ENCODE results near the gene NGEF. TPM values are rescaled to one million over a fixed set of nuclear protein-coding genes. Genes with fewer than 3 reads are reported as not detected.

Gene NGEF, protein sequence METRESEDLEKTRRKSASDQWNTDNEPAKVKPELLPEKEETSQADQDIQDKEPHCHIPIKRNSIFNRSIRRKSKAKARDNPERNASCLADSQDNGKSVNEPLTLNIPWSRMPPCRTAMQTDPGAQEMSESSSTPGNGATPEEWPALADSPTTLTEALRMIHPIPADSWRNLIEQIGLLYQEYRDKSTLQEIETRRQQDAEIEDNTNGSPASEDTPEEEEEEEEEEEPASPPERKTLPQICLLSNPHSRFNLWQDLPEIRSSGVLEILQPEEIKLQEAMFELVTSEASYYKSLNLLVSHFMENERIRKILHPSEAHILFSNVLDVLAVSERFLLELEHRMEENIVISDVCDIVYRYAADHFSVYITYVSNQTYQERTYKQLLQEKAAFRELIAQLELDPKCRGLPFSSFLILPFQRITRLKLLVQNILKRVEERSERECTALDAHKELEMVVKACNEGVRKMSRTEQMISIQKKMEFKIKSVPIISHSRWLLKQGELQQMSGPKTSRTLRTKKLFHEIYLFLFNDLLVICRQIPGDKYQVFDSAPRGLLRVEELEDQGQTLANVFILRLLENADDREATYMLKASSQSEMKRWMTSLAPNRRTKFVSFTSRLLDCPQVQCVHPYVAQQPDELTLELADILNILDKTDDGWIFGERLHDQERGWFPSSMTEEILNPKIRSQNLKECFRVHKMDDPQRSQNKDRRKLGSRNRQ
- polyA plus RNA-seq = 10 to 100 TPM in 1 of 2 donors, 1 to 10 TPM in 1; 8.4 to 11.4 TPM

DNA sequence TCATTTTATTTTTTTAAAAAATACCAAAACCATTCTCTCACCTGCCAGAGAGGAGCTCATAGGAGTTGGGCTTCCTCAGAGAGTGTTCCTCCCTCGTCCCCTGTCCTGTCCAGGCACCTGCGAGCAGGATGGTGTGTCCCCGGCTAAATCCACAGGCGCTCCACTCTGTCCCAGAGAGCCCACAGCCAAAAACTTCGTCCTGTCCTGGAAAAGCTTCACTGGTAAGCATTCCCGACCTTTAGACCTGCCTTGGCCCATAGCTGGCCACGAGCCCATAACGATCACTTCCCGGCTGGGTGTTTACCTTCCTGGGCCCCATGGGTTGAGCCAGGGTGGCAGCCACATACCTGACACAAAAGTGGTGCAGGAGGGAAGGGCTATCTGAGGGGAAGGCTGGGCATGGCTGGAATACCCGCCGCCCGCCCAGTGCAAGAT is at the start of gene NGEF:
TSS of gene NGEF (minus strand) at position 230 of the 435 bp plus-strand sequence. CDS start 38,366 bp downstream, outside the sequence.
- Histone ChIP-seq H3K4me1 (ENCODE audit: control insufficient read depth in 2 of 2, insufficient read depth in 2 of 2, low read length in 1 of 2) (no peaks in the 10 kb centered on the region), H3K4me3 (ENCODE audit: low read depth in 1 of 2, low read length in 2 of 2) (no peak within 1 kb of the TSS), H3K36me3 (ENCODE audit: control insufficient read depth in 2 of 2, insufficient read depth in 2 of 2, low read length in 1 of 2) (no peaks in the 10 kb centered on the region), H3K27me3 (ENCODE audit: control insufficient read depth in 1 of 2, insufficient read depth in 2 of 2, low read length in 2 of 2) (no peaks in the 10 kb centered on the region), H3K9me3 (ENCODE audit: control insufficient read depth in 2 of 2, insufficient read depth in 1 of 2, low read depth in 1 of 2, low read length in 1 of 2) (no peaks in the 10 kb centered on the region), H3K27ac (ENCODE audit: low read depth in 2 of 2, low read length in 1 of 2) (no peak within 1 kb of the TSS)
- 70 to 82% methylated on average over 12 of the region's 12 CpGs for WGBS, 2 donors

DNA sequence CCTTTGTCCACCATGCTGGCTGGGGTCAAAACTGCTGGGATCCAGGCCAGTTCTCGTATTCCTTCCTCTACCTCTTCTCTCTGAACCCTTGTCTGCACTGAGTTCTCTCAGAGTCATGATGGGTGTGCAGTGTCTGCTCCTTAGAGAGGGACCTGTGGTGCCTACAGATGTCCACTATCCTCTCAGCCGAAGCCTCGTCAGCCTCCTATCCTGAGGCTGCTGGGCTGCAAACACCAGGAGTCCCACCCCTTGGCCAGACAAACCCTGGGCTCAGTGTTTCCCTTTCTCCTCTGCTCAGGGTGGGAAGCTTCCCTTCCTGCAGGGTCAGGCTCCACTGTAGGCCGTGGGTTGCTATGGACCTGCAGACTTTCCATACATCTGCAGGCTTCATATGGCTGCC is 49.4 kb upstream of the NGEF start:
- 56 to 76% methylated on average over 4 of the region's 4 CpGs for WGBS, 2 donors
- Histone ChIP-seq H3K4me1 (ENCODE audit: control insufficient read depth in 2 of 2, insufficient read depth in 2 of 2, low read length in 1 of 2) (peaks cover 0 to 13% of the 10 kb centered on the region in 2 donors), H3K27me3 (ENCODE audit: control insufficient read depth in 1 of 2, insufficient read depth in 2 of 2, low read length in 2 of 2) (no peaks in the 10 kb centered on the region), H3K9me3 (ENCODE audit: control insufficient read depth in 2 of 2, insufficient read depth in 1 of 2, low read depth in 1 of 2, low read length in 1 of 2) (no peaks in the 10 kb centered on the region), H3K27ac (ENCODE audit: low read depth in 2 of 2, low read length in 1 of 2) (peak overlapping the region; percentile 20 to 40), H3K36me3 (ENCODE audit: control insufficient read depth in 2 of 2, insufficient read depth in 2 of 2, low read length in 1 of 2) (no peaks in the 10 kb centered on the region), H3K4me3 (ENCODE audit: low read depth in 1 of 2, low read length in 2 of 2) (peak overlapping the region; percentile 41 to 64)

DNA sequence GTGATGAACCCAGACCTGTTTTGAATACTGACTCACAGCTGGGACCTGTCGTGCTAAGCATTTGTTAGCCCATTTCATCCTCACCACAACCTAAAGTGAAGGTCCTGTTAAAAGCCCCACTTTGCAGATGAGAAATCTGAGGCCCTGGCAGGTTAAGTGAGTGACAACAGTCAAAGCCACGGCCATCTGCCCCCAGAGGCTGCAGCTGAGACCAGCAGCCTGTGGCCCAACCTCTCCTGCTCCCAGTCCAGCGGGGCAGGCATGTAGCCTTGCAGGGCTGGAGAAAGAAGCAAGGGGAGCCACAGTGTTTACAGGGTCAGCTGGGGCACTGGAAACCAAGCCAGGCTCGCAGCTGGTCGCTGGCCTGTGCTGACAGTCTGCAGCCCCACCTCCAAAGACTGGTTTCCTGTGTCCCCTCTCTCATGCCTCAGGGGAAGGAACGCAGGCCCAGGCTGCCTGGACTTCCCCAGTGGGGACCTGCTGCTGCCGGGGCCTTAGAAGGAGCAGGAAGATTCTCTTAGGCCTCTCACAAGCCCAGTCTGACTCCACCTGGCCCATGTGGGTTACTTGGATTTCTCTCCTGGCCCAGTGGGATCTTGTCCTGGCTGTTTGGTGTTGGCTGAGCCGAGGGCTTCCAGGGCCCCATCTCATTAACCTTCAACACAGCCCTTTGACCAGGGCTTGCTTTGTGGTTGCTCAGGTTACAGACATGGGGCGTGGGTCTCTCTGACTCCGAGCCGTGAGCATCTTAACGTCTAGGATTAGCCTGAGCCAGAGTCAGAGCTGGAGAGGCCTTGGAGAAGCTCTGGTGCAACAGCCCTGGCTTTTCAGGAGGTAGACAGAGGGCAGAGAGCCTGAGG is 48.8 kb upstream of the NGEF start:
- no peaks in the 10 kb centered on the region for H3K9me3 ChIP-seq (ENCODE audit: control insufficient read depth in 2 of 2, insufficient read depth in 1 of 2, low read depth in 1 of 2, low read length in 1 of 2)
- H3K27me3 ChIP-seq (ENCODE audit: control insufficient read depth in 1 of 2, insufficient read depth in 2 of 2, low read length in 2 of 2) = no peaks in the 10 kb centered on the region
- H3K36me3 ChIP-seq (ENCODE audit: control insufficient read depth in 2 of 2, insufficient read depth in 2 of 2, low read length in 1 of 2) = no peaks in the 10 kb centered on the region
- peak overlapping the region; percentile 50 to 80 for H3K27ac ChIP-seq (ENCODE audit: low read depth in 2 of 2, low read length in 1 of 2)
- H3K4me1 ChIP-seq (ENCODE audit: control insufficient read depth in 2 of 2, insufficient read depth in 2 of 2, low read length in 1 of 2) = peaks cover 0 to 13% of the 10 kb centered on the region in 2 donors
- WGBS, 2 donors = 46 to 52% methylated on average over 12 of the region's 12 CpGs
- H3K4me3 ChIP-seq (ENCODE audit: low read depth in 1 of 2, low read length in 2 of 2) = peak overlapping the region; percentile 41 to 64

DNA sequence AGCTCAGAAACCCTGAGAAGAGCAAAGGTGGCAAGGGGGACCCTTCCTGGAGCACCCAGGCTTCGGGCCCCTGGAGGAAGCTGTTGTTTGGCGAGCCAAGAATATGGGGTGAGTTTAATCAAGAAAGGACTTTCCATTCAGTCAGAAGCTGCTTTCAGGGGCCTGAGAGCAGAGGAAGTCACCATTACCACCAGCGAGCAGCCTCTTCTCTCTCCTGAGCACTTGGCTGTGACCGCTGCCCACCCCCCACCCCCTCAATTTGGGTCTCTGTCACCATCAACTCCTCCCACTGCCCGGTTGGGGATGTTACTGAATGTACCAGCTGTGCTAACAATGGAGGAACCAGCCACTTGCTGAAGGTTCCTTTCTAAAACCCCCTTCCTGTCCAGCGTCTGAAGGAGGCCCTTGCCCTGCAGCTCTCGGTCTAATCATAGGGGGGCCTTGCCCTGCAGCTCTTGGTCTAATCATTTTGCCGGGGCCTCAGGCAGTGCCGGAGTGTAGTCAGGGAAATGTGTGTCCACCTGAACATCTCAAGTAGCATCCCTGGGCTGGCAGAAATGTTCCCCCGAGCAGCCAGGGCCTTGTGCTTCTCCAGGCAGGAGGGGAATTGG is 48.0 kb upstream of the NGEF start:
- peak overlapping the region; percentile 41 to 64 for H3K4me3 ChIP-seq (ENCODE audit: low read depth in 1 of 2, low read length in 2 of 2)
- no peaks in the 10 kb centered on the region for H3K9me3 ChIP-seq (ENCODE audit: control insufficient read depth in 2 of 2, insufficient read depth in 1 of 2, low read depth in 1 of 2, low read length in 1 of 2)
- WGBS, 2 donors = 58 to 64% methylated on average over 10 of the region's 10 CpGs
- no peaks in the 10 kb centered on the region for H3K27me3 ChIP-seq (ENCODE audit: control insufficient read depth in 1 of 2, insufficient read depth in 2 of 2, low read length in 2 of 2)
- H3K36me3 ChIP-seq (ENCODE audit: control insufficient read depth in 2 of 2, insufficient read depth in 2 of 2, low read length in 1 of 2) = no peaks in the 10 kb centered on the region
- peak overlapping the region; percentile 50 to 80 for H3K27ac ChIP-seq (ENCODE audit: low read depth in 2 of 2, low read length in 1 of 2)
- H3K4me1 ChIP-seq (ENCODE audit: control insufficient read depth in 2 of 2, insufficient read depth in 2 of 2, low read length in 1 of 2) = peaks cover 0 to 12% of the 10 kb centered on the region in 2 donors

DNA sequence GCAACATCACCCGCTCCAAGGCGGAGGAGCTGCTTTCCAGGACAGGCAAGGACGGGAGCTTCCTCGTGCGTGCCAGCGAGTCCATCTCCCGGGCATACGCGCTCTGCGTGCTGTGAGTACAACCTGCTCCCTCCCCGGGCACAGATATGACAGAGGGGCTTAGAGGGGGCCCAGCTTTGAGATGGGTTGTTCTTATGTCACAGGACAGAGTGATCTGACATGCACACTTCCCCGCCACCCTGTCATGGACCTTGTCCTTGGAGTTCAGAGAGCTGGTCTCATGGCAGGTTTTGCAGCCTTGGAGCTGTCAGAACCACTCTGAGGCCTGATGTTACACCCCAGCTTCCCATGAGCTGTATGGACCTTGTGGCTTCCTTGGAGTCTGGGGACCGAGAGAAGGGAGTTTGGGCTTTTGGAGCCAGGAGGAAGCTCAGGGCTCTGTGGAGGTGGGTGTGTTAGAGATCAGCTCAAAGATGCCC is 47.5 kb upstream of the NGEF start:
- 61 to 65% methylated on average over 13 of the region's 13 CpGs for WGBS, 2 donors
- Histone ChIP-seq H3K36me3 (ENCODE audit: control insufficient read depth in 2 of 2, insufficient read depth in 2 of 2, low read length in 1 of 2) (no peaks in the 10 kb centered on the region), H3K27ac (ENCODE audit: low read depth in 2 of 2, low read length in 1 of 2) (peak overlapping the region; percentile 50 to 80), H3K4me3 (ENCODE audit: low read depth in 1 of 2, low read length in 2 of 2) (peak overlapping the region; percentile 41 to 64), H3K4me1 (ENCODE audit: control insufficient read depth in 2 of 2, insufficient read depth in 2 of 2, low read length in 1 of 2) (peaks cover 0 to 10% of the 10 kb centered on the region in 2 donors), H3K9me3 (ENCODE audit: control insufficient read depth in 2 of 2, insufficient read depth in 1 of 2, low read depth in 1 of 2, low read length in 1 of 2) (no peaks in the 10 kb centered on the region), H3K27me3 (ENCODE audit: control insufficient read depth in 1 of 2, insufficient read depth in 2 of 2, low read length in 2 of 2) (no peaks in the 10 kb centered on the region)

DNA sequence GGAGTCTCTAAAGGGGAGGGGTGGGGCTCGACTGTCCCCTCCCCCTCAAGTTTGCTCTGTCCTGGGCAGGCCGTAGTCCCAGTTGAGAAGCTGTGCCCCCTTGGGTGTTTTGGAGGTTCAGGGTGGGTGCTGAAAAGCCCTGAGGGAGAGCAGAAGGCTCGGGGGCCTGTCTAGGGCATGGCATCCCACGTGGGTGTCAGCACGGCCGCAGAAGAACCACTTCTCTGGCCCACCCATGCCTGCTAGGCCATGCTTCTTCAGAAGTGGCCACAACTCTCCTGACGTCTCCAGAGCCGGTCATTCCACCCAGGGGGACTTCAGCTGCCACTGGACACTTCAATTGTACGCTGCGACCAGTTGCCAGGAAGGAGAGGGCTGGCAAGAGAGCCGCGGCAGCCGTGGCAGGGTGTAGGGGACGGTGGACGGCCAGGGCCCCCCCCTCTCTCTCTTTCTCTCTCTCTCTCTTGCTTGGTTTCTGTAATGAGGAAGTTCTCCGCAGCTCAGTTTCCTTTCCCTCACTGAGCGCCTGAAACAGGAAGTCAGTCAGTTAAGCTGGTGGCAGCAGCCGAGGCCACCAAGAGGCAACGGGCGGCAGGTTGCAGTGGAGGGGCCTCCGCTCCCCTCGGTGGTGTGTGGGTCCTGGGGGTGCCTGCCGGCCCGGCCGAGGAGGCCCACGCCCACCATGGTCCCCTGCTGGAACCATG is 46.9 kb upstream of the NGEF start, which contains the start of gene INPP5D:
TSS of gene INPP5D (plus strand) at position 546 of the 704 bp plus-strand sequence. CDS start at position 683, 137 bp downstream.
- 44 to 63% methylated on average over 25 to 26 of the region's 26 CpGs for WGBS, 2 donors
- Histone ChIP-seq H3K9me3 (ENCODE audit: control insufficient read depth in 2 of 2, insufficient read depth in 1 of 2, low read depth in 1 of 2, low read length in 1 of 2) (no peaks in the 10 kb centered on the region), H3K36me3 (ENCODE audit: control insufficient read depth in 2 of 2, insufficient read depth in 2 of 2, low read length in 1 of 2) (no peaks in the 10 kb centered on the region), H3K4me3 (ENCODE audit: low read depth in 1 of 2, low read length in 2 of 2) (peak within 1 kb of the TSS; percentile 41 to 64), H3K27ac (ENCODE audit: low read depth in 2 of 2, low read length in 1 of 2) (peak within 1 kb of the TSS; percentile 80 to 82), H3K27me3 (ENCODE audit: control insufficient read depth in 1 of 2, insufficient read depth in 2 of 2, low read length in 2 of 2) (no peaks in the 10 kb centered on the region), H3K4me1 (ENCODE audit: control insufficient read depth in 2 of 2, insufficient read depth in 2 of 2, low read length in 1 of 2) (peaks cover 0 to 10% of the 10 kb centered on the region in 2 donors)

DNA sequence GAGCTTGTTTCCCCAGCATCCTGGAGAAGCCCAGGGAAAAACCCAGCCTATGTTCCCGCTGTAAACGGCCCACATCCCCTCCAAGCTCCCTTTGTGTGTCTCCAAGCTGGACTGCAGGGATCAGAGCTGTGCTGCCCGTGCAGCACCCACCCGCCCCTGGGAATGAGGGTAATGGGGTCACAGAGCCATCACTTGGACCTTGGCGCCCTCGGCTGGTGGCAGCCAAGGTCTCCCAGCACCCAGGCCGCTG is 46.4 kb upstream of the NGEF start:
- H3K4me1 ChIP-seq (ENCODE audit: control insufficient read depth in 2 of 2, insufficient read depth in 2 of 2, low read length in 1 of 2) = peaks cover 0 to 10% of the 10 kb centered on the region in 2 donors
- H3K4me3 ChIP-seq (ENCODE audit: low read depth in 1 of 2, low read length in 2 of 2) = no peak overlapping the region
- peak overlapping the region in 1 of 2 donors; percentile 82 for H3K27ac ChIP-seq (ENCODE audit: low read depth in 2 of 2, low read length in 1 of 2)

DNA sequence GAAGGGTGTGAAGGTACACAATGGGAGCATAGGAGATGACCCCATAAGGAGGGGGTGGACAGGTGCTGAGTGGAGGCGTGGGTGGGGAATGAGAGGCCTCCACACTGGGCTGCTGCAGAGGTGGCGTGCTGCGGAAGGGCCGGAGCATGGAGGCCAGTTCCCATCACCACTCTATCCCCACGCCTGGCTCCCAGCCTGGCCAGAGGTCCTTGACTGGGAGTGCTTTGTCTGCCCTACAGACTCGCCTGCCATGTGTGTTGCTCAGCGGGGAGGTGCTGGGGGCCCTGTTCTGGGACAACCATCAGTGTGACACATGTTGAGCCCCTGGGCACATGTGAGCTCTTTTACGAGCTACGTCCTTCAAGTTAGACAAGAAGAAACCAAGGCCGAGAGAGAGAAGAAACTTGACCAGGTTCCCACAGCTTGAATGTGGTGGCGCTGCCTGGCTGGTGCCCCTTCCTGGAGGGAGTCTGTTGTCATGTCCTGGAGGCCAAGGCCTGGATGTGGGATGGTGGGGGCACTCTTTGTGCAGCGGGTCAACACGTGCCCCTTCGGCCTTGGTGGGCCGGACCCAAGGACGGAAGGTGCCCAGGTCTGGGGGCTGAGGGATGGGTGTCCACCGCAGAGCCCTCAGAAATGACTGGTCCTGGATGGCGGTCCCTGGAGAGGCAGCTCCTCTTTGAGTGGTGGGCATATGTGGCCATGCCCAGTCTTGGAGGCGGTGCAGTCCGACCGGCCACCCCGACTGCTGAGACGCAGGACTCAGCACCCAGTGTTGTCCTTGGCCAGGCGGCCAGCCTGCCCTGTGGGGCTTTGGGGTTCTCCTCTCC is 45.9 kb upstream of the NGEF start:
- Histone ChIP-seq H3K36me3 (ENCODE audit: control insufficient read depth in 2 of 2, insufficient read depth in 2 of 2, low read length in 1 of 2) (no peaks in the 10 kb centered on the region), H3K27me3 (ENCODE audit: control insufficient read depth in 1 of 2, insufficient read depth in 2 of 2, low read length in 2 of 2) (no peaks in the 10 kb centered on the region), H3K4me3 (ENCODE audit: low read depth in 1 of 2, low read length in 2 of 2) (no peak overlapping the region), H3K27ac (ENCODE audit: low read depth in 2 of 2, low read length in 1 of 2) (no peak overlapping the region), H3K9me3 (ENCODE audit: control insufficient read depth in 2 of 2, insufficient read depth in 1 of 2, low read depth in 1 of 2, low read length in 1 of 2) (no peaks in the 10 kb centered on the region), H3K4me1 (ENCODE audit: control insufficient read depth in 2 of 2, insufficient read depth in 2 of 2, low read length in 1 of 2) (peaks cover 0 to 8% of the 10 kb centered on the region in 2 donors)
- WGBS, 2 donors = 94 to 95% methylated on average over 16 to 24 of the region's 24 CpGs

More for the DNA sequence above, 46.4 kb upstream of the NGEF start:
- Histone ChIP-seq H3K27me3 (ENCODE audit: control insufficient read depth in 1 of 2, insufficient read depth in 2 of 2, low read length in 2 of 2) (no peaks in the 10 kb centered on the region), H3K9me3 (ENCODE audit: control insufficient read depth in 2 of 2, insufficient read depth in 1 of 2, low read depth in 1 of 2, low read length in 1 of 2) (no peaks in the 10 kb centered on the region), H3K36me3 (ENCODE audit: control insufficient read depth in 2 of 2, insufficient read depth in 2 of 2, low read length in 1 of 2) (no peaks in the 10 kb centered on the region)
- 59 to 79% methylated on average over 7 of the region's 7 CpGs for WGBS, 2 donors
